ENCODE results near the gene SSBP2.
"Not testable (repeated sequence)": the region's sequence is repeated elsewhere in the genome, so short reads cannot be mapped to it uniquely, and the experiment has no call there.

SSBP2 gene

DNA sequence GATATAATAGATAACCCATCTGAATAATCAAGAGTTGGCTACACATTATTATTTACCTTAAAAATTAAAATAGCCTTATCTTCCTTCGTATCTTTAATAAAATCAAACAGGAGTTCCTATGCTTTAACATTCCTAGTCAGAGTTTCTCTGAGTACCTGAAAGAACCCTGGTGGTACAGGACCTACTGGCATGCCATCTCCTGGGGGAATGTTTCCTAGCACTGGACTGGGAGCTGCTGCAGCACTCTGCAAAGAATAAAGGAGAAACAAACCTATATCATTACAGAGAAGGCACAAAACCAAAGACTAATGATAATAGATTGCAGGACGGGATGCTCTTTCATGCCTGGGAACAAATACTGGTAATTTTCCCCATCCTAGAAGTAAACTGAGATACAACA lies 237.4 kb downstream of the SSBP2 start:
- TF ChIP-seq, protein P1, sequence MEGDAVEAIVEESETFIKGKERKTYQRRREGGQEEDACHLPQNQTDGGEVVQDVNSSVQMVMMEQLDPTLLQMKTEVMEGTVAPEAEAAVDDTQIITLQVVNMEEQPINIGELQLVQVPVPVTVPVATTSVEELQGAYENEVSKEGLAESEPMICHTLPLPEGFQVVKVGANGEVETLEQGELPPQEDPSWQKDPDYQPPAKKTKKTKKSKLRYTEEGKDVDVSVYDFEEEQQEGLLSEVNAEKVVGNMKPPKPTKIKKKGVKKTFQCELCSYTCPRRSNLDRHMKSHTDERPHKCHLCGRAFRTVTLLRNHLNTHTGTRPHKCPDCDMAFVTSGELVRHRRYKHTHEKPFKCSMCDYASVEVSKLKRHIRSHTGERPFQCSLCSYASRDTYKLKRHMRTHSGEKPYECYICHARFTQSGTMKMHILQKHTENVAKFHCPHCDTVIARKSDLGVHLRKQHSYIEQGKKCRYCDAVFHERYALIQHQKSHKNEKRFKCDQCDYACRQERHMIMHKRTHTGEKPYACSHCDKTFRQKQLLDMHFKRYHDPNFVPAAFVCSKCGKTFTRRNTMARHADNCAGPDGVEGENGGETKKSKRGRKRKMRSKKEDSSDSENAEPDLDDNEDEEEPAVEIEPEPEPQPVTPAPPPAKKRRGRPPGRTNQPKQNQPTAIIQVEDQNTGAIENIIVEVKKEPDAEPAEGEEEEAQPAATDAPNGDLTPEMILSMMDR (IDR thresholded peaks at IDR 0.05; ENCODE audit: low read depth, low read length), result peak; percentile 26; the same call in 1 of the 2 replicates
- DNase-seq, result no peak
- Histone ChIP-seq H3K9me3 (no peaks in the 10 kb centered on the region), H3K27me3 (no peaks in the 10 kb centered on the region), H3K4me3 (ENCODE audit: low read depth, low read length) (no peak overlapping the region), H3K4me1 (peaks cover 6% of the 10 kb centered on the region), H3K36me3 (no peaks in the 10 kb centered on the region)

DNA sequence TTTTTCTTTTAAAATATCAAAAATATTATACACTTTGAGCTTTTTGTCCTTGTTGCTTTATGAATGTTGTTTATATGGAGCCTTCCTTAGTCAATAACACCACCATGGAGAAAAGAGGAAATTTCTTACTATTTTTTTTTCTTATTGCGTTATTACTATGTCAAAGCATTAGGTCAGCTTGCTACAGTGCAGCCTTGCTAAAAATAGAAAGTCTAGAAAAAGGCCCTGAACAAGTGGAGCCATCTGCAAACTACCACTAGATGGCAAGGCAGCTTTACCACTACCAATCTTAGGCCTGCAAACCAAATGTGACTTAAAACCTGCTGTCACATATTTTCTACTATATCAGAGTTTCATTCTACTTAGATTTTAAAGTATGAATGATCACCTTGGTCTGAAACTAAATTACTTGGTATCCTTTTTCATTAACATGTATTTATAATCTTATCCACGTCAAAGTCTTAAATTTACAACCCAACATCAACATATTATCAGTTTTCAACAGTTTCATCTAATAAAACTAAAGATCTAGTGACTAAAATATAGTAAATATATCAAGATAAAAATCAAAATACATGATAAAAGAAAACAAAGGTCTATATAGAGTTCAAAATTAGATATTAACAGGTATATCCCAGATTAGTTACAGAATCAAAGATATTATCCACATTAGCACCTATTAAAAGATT lies 243.9 kb downstream of the SSBP2 start:
- H3K36me3 ChIP-seq, result no peaks in the 10 kb centered on the region
- no peaks in the 10 kb centered on the region for H3K9me3 ChIP-seq
- no peaks in the 10 kb centered on the region for H3K27me3 ChIP-seq
- no peak overlapping the region for H3K4me3 ChIP-seq (ENCODE audit: low read depth, low read length)
- TF ChIP-seq, protein P1 (IDR thresholded peaks at IDR 0.05; ENCODE audit: low read depth, low read length), result peak; percentile 98
- peak; percentile 65 for DNase-seq
- peaks cover 14% of the 10 kb centered on the region for H3K4me1 ChIP-seq

DNA sequence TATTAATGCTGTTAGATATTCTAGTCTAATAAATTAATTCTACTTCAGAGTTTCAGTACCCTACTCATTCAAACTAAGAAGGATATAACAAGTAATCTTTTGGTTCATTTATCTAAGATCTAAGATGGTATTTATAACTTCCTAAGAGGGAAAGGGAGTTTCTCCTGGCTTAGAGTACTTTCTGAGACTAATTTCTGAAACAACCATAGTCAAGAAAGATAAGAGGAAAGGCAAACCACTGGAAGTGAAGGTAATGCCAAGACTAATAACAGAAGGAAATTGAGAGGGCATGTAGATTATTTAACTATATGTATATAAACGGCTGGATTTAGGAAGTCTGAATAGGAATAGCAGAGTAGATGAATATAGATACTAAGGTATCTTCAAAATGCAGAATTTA lies 244.5 kb downstream of the SSBP2 start:
- no peak overlapping the region for H3K4me3 ChIP-seq (ENCODE audit: low read depth, low read length)
- H3K36me3 ChIP-seq, result no peaks in the 10 kb centered on the region
- DNase-seq, result no peak
- H3K9me3 ChIP-seq, result no peaks in the 10 kb centered on the region
- H3K4me1 ChIP-seq, result peaks cover 14% of the 10 kb centered on the region
- no peaks in the 10 kb centered on the region for H3K27me3 ChIP-seq
- TF ChIP-seq, protein P1 (IDR thresholded peaks at IDR 0.05; ENCODE audit: low read depth, low read length), result no peak

DNA sequence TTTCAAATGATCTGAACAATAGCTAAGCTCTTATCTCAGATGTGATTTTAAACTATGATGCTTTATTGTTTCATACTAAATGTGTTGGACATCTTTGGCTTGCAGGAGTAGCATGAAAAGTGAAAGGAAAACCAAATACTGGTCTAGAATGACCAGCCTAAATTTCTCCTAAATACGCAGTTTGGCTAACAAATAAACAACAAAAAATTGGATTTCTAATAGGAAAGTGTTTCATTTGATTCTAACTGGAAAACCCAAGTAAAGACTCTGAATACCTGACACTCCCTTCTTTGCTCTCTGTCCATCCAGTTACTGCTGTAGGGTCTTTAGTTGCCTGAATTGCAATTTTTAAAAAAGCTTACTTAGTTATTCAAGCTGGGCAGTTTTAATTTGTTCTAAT lies 245.2 kb downstream of the SSBP2 start:
- DNase-seq, result no peak
- Histone ChIP-seq H3K27me3 (no peaks in the 10 kb centered on the region), H3K36me3 (no peaks in the 10 kb centered on the region), H3K9me3 (no peaks in the 10 kb centered on the region), H3K4me3 (ENCODE audit: low read depth, low read length) (no peak overlapping the region), H3K4me1 (peaks cover 14% of the 10 kb centered on the region)
- TF ChIP-seq, protein P1 (IDR thresholded peaks at IDR 0.05; ENCODE audit: low read depth, low read length), result no peak

DNA sequence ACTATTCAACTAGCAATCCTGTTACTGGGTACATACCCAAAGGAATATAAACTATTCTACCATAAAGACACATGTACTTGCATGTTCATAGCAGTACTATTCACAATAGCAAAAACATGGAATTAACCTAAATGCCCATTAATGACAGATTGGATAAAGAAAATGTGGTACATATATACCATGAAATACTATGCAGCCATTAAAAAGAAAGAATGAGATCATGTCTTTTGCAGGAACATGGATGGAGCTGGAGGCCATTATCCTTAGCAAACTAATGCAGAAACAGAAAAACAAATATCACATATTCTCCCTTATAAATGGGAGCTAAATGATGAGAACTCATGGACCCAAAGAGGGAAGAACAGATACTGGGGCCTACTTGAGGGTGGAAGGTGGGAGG lies 247.3 kb downstream of the SSBP2 start:
- not testable (repeated sequence) for DNase-seq; H3K9me3 ChIP-seq; H3K27me3 ChIP-seq; H3K4me3 ChIP-seq (ENCODE audit: low read depth, low read length); H3K36me3 ChIP-seq
- peaks cover 14% of the 10 kb centered on the region for H3K4me1 ChIP-seq

DNA sequence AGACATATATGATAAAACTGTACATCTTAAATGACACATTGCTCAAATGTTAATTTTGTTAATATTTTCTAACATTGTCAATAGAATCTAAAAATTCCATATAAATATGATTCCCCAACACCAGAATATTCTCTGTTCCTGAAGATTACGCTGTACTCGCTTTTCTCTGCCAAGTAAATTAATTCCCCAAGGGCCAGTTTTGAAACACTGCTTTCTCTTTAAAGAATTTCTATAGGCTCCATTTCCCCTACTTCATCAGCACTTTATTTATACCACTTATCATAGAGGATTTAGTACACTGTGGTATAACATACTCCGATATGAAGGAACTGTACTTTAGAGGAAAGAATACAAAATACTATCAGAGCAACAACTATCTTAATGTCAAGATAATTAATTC lies 255.6 kb downstream of the SSBP2 start:
- no peaks in the 10 kb centered on the region for H3K27me3 ChIP-seq
- no peak for DNase-seq
- no peaks in the 10 kb centered on the region for H3K4me1 ChIP-seq
- no peaks in the 10 kb centered on the region for H3K9me3 ChIP-seq
- TF ChIP-seq, protein P1 (IDR thresholded peaks at IDR 0.05; ENCODE audit: low read depth, low read length), result no peak
- H3K4me3 ChIP-seq (ENCODE audit: low read depth, low read length), result no peak overlapping the region
- H3K36me3 ChIP-seq, result no peaks in the 10 kb centered on the region

Measured in BE2C (cell line).